SW 1271 (cell line): ENCODE data around the gene PEF1.

Source experiments
- DNase-seq, 2 experiments: peaks; one replicate each; lab custom pipeline; 2025; lab: John Stamatoyannopoulos, UW

PEF1 gene

DNA sequence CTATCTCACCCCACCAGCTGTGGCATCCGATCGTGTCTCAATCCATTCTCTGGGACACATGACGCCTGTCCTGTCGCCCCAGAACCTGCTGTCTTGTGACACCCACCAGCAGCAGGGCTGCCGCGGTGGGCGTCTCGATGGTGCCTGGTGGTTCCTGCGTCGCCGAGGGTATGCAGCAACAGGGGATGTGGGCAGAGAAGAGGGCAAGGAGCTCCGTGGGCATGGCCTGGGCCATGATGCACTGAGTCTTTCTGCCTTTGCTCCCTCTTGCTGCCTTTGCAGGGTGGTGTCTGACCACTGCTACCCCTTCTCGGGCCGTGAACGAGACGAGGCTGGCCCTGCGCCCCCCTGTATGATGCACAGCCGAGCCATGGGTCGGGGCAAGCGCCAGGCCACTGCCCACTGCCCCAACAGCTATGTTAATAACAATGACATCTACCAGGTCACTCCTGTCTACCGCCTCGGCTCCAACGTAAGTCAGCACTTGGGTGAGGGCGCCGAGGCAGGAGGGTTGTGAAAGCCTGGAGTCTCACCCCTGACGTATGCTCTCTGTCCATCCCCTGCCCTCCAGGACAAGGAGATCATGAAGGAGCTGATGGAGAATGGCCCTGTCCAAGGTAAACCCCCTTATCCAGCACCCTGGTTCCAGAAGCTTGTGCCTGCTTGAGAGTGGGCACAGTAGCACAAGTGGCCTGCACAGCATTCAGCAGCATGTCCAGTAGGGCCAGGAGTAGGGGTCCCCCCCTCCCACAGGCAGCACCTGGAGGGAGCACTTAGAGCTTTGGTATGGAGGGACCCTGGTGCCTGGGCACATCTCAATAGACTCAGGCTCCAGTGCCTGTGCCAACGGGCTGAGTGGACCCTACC, 59.6 kb downstream of the PEF1 start:
- no peak for DNase-seq

DNA sequence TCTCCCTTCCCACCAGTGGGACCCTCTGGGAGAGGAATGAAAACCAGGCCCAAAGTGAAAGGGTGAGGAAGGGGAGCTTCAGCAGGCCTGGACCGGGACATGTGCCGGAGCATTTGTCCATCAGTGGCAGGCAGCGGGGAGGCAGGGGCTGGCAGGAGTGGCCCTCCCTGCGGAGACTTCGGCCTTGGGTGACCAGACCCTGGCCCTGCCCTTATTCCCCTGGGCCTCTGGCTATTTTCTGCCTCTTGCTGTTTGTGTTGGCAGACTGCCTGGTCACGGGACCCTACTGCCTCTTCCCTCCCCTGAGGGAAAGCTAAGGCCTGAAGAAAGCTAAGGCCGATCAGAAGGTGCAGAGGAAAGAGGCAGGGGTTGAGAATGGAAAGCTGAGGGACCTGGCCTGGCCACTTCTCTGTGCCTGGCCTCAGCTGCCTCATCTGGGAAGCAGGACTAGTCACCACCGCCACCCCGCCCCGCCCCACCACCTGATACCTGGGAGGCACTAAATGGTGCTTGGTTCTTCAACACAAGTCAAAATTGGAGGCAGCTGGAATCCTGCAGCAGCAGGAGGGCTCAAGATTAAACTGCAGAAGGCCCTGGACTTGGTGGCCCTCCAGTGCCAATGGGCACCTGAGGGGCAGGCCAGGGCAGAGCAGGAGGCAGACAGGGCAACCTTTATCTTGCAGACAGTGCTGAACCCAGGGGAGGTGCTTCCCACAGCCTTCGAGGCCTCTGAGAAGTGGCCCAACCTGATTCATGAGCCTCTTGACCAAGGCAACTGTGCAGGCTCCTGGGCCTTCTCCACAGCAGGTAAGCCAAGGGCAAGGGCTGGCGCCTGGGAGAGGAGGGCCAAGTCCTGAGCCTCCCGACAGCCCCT, 60.4 kb downstream of the PEF1 start:
- no peak for DNase-seq

- DNase-seq, result no peak
Observed at GRCh38 chr1:31583082-31583994, 61.3 kb downstream of the PEF1 start.

DNA sequence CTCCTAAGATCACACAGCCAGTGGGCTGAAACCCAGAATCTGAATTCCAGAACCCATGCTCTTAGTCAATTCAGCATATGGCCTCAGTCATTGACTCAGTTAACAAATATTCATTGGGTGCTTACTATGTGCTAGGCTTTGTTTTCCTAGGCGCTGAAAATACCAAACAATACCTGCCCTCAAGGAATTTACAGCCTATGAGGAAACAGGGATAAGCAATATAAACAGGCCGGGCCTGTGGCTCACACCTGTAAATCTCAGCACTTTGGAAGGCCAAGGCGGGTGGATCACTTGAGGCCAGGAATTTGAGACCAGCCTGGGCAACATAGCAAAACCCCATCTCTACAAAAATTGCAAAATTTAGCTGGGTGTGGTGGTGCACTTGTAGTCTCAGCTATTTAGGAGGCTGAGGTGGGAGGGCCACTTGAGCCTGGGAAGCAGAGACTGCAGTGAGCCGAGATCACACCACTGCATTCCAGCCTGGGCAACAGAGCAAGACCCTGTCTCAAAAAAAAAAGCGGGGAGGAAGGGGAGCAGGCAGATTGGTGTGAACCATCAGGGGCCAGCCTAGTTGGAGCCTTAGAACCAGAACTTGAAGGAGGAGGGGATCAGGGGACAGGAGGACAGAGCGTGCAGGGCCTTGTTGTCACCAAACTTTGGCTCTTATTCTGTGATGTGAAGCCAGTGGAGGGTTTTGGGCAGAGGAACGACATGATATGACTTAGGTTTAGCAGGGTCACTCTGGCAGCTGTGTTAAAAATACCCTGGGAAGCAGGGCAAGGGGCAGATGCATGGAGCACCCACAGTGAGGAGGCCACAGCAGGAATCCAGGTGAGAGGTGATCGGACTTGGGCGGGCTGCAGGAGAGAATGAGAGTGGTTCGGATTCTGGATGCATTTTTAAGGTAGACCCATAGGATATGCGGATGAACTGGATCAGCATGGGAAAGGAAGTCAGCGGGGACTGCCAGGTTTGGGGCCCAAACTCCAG, 62.6 kb downstream of the PEF1 start:
- DNase-seq, result no peak

DNA sequence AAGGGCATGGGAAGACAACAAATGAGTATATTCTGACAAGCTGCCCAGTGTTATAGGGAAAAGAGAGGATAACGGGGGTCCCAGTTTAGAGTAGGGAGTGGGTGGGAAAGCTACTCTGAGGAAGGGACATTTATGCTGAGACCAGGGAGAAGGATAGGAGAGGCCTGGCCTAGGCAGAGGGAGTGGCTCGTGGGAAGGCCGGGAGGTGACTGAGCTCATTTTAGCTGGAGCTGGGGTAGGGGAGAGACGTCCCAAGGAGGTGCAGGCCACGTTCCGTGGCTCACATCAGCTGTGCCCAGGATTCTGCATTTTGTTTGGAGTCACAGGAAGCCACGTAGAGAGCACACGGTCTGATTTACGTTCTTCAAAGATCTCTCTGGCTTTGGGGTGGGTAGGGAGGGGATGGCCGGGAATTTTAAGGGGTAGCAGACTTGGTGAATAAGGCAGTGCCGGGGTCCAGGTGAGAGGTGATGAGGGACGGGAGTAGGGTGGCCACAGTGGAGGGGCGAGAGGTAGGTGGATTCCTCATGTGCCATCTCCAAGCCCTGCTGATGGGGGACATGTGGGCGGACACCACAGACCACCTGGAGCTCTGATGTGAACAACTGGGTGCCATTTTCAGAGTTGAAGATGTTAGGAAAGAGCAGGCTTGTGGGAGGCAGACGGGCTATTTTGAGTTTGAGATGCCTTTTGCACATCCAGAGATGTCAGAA, 63.6 kb downstream of the PEF1 start:
- DNase-seq, result no peak

- no peak for DNase-seq
Observed at GRCh38 chr1:31580513-31580870, 64.2 kb downstream of the PEF1 start.
